GM19238 (cell line): ENCODE data around the gene FAM43B.
A peak's percentile ranks its signal among the peaks of the same experiment; 100 is the strongest.
"Not testable (repeated sequence)": the region's sequence is repeated elsewhere in the genome, so short reads cannot be mapped to it uniquely, and the experiment has no call there.

Source experiments
- DNase-seq: peaks from one replicate; pipeline ENCODE4 v3.0.0; 2011; ENCODE audit warnings: low spot score; ENCODE audit not compliant: insufficient read length

FAM43B gene

GRCh38 chr1:20551945-20552727 is at the start of gene FAM43B:
Gene FAM43B (plus strand): TSS chr1:20552573. CDS start chr1:20552974, 401 bp downstream.
- DNase-seq, result no peak

GRCh38 chr1:20505488-20505887 is 46.9 kb upstream of the FAM43B start:
- no peak for DNase-seq

GRCh38 chr1:20507248-20507563 is 45.2 kb upstream of the FAM43B start:
- no peak for DNase-seq

- peak; percentile 94 for DNase-seq
Observed at GRCh38 chr1:20507564-20508410, 44.6 kb upstream of the FAM43B start, which contains the start of gene MUL1. Gene MUL1 (minus strand): TSS chr1:20508151. CDS start chr1:20508024, 127 bp downstream.

- no peak for DNase-seq
Observed at GRCh38 chr1:20508411-20508771, 44.0 kb upstream of the FAM43B start.

- DNase-seq, result no peak
Observed at GRCh38 chr1:20511518-20512428, 40.6 kb upstream of the FAM43B start.

GRCh38 chr1:20519609-20520262 is 32.6 kb upstream of the FAM43B start:
- not testable (repeated sequence) for DNase-seq

- DNase-seq, result no peak
Observed at GRCh38 chr1:20521960-20522861, 30.2 kb upstream of the FAM43B start.

- no peak for DNase-seq
Observed at GRCh38 chr1:20526267-20526666, 26.1 kb upstream of the FAM43B start.

- DNase-seq, result no peak
Observed at GRCh38 chr1:20528221-20528620, 24.2 kb upstream of the FAM43B start.

- DNase-seq, result no peak
Observed at GRCh38 chr1:20530306-20530705, 22.1 kb upstream of the FAM43B start.

GRCh38 chr1:20530901-20531300 is 21.5 kb upstream of the FAM43B start:
- DNase-seq, result no peak

GRCh38 chr1:20533635-20534034 is 18.7 kb upstream of the FAM43B start:
- DNase-seq, result no peak

- no peak for DNase-seq
Observed at GRCh38 chr1:20534659-20535417, 17.5 kb upstream of the FAM43B start.

GRCh38 chr1:20538227-20538626 is 14.1 kb upstream of the FAM43B start:
- DNase-seq, result no peak

GRCh38 chr1:20538760-20539551 is 13.4 kb upstream of the FAM43B start:
- no peak for DNase-seq

- no peak for DNase-seq
Observed at GRCh38 chr1:20540281-20540680, 12.1 kb upstream of the FAM43B start.

GRCh38 chr1:20546637-20547036 is 5.7 kb upstream of the FAM43B start:
- no peak for DNase-seq
